Frontal cortex (tissue), 4 donors: ENCODE results near the gene STARD3. TPM values are rescaled to one million over a fixed set of nuclear protein-coding genes. Genes with fewer than 3 reads are reported as not detected.

Experiments
- DNase-seq, 2 donors: peaks; one replicate each; pipeline ENCODE4 v3.0.0; 2012; ENCODE audit warnings: low spot score in 2 of 2
- FAIRE-seq: peaks from 2 replicates; lab custom pipeline; 2012; peaks lifted over from hg19 to GRCh38; lab: Jason Lieb, UNC
- total RNA-seq: library from RNA; depleted of rRNA; stranded (reverse); fragments of >200 nt; gene quantifications from one replicate; pipeline ENCODE4 v1.2.3, GENCODE V29; 2014
- donor health status: control.
- donor health status: control.
- donor health status: control.

The STARD3 gene
- total RNA-seq, 1 donor from 2014 or later, result 17.5 TPM

DNA sequence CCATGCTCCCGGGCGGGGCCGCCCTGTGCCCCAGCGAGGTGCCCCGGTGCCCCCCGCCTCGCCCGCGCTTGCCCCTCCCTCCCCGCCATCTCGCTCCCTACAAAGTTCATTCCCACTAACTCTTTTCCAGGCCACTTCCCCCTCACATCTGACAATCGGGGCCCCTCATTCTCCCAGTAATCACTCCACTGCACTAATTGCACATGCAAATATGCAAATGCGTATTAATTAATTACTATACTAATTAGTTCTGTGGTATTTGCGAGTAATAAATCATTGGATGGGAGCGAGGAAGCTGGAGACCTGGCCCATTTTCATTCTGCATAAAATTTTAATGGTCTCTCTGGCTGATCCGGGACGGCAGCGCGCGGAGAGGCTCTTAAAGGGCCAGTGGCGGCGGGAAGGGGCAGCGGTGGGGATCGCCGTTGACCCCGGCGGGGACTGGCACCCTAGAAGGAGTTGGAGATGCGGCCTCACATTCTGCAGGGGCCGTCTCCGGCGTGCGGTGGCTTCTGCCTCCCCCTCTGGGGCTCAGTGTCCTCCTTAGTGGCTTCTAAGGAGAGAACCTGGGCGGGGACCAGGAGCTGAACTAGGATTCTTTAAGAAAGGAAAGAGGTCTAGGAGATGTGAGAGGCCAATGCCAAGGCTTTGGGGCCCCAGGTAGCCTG lies 18.6 kb upstream of the STARD3 start:
- no peak for DNase-seq
- no peak for FAIRE-seq

- DNase-seq, result no peak
- no peak for FAIRE-seq
These were observed 17.8 kb upstream of the STARD3 start for GRCh38 chr17:39618956-39619785.

DNA sequence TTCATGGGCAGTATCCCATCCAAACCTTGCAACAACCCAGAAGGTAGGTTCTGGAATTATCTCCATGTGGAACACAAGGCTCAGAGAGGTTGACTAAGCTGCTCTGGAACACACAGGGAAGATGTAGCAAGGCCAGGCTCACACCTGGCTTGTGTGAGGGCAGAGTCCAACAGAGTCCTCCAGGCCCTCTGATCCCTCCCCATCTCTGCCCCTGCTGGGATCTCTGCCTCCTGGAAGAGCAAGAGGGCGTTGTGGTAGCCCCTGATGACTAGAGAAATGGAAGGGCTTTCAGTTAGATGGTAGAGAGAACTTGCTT lies 17.2 kb upstream of the STARD3 start:
- FAIRE-seq, result no peak
- no peak for DNase-seq

DNA sequence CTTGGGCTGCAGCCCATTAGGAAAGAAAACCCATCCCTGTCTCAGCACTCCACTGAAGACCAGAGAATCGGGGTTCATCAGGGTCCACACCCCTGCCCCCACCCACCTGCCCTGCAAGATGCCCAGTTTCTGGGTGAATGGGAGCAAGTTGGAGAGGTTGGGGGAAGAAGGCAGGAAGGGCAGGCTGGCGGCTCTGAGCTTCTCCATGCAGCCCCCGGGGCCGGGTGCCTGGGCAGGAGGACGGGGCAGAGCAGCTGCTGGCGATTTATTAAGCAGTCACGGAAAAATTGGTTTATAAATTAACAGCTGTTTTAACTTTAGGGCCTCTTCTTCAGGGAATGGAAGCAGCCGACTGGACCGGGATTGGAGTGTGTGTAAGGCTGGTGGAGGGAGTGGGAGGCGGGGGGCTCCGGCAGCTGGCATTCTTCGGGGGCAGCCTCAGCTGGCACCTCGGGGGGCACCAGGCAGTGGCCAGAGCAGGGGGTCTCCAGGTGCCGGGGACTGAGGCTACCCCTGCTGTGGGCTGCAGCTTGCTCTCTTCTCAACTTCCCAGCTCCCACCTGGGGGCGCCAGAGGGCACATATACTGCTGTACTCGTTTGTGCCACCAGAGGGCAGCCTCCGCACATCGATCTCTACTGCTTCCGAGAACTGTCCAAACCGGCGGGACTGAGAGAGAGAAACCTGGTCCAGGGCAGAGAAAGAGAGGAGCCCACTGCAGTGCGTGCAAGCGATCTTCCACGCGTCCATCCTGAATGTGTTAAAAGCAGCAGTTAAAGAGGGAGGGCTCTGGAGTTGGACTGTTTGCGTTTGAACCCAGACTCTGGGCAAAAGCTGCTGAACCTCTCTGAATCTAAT lies 15.2 kb upstream of the STARD3 start:
- no peak for FAIRE-seq
- DNase-seq, result peak; percentile 87 to 90

DNA sequence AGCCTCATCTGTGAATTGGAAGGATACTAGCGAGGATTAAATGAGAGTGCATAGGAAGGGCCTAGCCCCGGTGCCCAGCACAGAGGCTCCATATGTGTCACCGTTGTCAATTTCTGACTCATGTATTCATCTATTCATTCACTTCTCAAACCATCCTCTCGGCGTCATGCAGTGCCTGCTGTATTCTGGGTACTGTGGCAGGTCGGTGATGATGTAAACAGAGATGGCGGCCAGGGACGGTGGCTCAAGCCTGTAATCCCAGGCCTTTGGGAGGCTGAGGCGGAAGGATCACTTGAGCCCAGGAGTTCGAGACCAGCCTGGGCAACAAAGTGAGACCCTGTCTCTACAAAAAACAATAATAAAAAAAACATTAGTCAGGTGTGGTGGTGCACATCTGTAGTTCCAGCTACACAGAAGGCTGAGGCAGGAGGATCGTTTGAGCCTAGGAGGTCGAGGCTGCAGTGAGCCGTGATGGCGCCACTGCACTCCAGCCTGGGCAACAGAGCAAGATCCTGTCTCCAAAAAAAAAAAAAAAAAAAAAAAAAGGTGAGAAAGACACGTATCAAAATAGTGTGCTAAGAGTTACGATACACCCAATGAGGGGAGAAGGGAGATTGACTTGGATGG lies 14.5 kb upstream of the STARD3 start:
- no peak for DNase-seq
- no peak for FAIRE-seq

- FAIRE-seq (no peak), DNase-seq (peak; percentile 78 to 80)
These were observed 13.5 kb upstream of the STARD3 start for GRCh38 chr17:39623356-39623950.

DNA sequence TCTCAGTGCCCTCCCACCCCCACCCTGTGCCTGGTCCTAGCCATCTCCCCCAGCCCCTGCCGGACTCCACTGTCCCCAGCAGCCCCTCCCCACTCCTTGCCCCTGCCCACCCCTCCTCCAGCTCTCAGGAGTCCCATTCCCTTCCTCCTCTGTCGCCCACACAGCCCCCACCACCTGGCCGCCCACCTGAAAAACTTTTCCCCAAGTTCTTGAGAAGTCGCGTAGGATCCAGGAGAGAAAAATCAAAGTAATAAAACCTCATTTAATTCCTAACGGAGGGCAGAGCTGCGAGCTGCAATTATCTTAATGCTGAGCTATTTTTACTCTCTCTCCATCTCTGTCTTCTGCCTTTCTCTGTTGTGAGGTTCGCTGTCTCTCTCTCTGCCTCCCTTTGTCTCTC lies 12.6 kb upstream of the STARD3 start:
- DNase-seq (no peak), FAIRE-seq (no peak)

DNA sequence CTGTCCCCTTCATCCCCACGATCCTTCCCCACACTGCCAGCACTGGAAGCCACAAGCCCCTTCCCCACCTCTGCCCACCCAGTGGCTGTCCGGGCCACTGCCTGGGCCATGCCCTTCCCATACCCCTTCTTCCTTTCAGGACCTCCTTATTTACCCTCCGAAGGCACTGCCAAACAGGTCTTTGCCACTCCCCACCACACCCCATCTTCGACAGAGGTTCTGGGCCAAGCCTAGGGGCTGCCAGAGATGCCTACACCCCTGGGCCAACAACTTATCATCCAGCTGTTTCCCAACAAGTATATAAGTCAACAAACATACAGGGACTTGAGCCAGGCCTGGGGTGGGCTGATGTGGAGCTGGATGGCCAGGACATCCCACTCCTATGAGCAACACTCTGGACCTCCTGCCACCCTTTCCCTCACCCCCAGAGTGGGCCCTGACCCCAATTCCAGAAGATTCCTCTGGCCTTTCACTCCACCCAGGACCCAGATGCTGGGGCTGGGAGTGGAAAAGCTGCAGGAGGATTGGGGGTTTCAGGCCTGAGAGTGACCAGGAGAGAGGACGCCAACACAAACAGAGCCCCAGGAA lies 11.7 kb upstream of the STARD3 start:
- DNase-seq, result no peak
- FAIRE-seq, result no peak

DNA sequence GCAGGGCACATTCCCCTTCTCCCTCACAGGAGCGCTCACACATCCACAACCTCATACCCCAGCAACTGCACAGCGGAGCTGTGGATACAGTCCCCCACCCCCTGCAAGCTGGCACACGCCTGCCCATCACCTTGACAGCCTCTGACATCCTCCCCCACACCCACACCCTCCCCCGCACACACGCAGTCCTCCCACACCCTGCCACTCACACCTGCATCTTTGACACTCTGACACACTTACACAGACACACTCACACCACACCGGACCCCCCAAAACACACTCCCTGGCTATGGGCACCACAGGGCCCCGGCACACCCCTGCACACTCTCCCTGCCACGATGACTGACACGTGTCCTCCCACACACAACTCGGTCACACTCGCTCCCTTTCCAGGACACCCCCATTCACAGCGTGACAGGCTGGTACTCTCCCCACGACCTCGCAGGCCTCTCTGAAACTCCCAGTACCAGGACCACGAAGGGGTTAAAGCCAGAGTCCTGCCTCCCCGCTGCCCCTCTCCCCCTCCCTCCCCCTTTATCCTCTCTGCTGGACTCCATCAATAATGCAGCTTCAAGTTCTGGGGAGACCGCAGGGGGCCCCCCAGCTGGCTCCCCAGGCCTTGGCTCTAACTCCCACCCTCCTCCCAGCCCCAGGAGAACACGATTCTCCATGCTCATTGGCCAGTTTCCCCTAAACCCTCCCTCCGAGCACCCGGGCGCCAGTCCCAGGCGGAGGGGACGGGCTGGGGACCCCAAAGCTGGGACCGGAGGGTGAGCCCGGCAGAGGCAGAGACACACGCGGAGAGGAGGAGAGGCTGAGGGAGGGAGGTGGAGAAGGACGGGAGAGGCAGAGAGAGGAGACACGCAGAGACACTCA lies 10.5 kb upstream of the STARD3 start, which contains the start of gene PPP1R1B:
Gene PPP1R1B (plus strand): TSS at position 782 of the 876 bp plus-strand sequence. CDS start 441 bp downstream, outside the sequence.
- DNase-seq (no peak), FAIRE-seq (no peak)

GRCh38 chr17:39627047-39627711 lies 9.8 kb upstream of the STARD3 start:
- FAIRE-seq (no peak), DNase-seq (no peak)

- no peak for DNase-seq
- no peak for FAIRE-seq
These were observed 9.0 kb upstream of the STARD3 start for GRCh38 chr17:39627712-39628516.

- no peak for FAIRE-seq
- DNase-seq, result no peak
These were observed 8.1 kb upstream of the STARD3 start for GRCh38 chr17:39628655-39629493.

DNA sequence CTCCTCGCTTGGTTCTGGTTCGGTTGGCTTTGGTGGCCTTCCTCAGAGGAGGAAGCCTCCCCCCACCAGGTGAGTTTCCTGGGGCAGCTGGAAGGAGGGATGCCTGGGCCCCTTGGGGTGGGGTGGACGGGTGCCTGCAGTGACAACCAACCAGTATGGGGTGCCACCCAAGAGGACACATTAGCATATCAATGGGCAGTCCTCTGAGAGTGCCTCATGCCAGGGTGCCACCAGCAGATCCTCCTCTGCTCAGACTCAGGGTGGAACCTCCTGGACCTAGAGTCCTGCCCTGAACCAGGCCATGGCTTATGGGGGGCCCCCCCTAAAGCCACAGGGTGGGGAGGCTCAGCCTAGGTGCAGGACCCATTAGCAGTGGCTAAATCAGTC lies 7.5 kb upstream of the STARD3 start:
- DNase-seq, result no peak
- no peak for FAIRE-seq

DNA sequence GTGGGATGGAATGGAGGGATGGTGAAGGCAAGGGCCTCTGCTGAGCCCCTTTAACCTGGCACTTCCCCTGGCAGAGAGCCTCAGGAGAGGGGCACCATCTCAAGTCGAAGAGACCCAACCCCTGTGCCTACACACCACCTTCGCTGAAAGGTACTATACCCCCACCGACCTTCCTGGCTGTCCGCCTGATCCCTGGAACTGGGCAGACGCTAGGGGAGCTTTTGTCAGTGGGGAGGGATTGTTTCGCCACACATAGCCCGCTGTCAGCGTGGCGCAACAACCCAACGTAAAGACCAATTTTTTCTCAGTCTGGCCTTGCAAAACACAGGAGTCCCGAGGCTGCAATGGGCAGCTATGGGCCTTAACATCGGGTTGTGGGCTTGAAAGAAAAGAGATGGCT lies 7.0 kb upstream of the STARD3 start:
- FAIRE-seq, result no peak
- DNase-seq, result no peak

- FAIRE-seq (no peak), DNase-seq (no peak)
These were observed 5.5 kb upstream of the STARD3 start for GRCh38 chr17:39631403-39631802.
